GM21619 (cell line): Measurements from ENCODE around the gene IL2RA.
"Not testable (repeated sequence)": the region's sequence is repeated elsewhere in the genome, so short reads cannot be mapped to it uniquely, and the experiment has no call there.

Experiments used
- ATAC-seq: cut with Tn5 transposase; IDR thresholded peaks from one replicate; pipeline ENCODE4 v1.9.1; 2021; ENCODE audit not compliant: unreplicated experiment

IL2RA gene

DNA sequence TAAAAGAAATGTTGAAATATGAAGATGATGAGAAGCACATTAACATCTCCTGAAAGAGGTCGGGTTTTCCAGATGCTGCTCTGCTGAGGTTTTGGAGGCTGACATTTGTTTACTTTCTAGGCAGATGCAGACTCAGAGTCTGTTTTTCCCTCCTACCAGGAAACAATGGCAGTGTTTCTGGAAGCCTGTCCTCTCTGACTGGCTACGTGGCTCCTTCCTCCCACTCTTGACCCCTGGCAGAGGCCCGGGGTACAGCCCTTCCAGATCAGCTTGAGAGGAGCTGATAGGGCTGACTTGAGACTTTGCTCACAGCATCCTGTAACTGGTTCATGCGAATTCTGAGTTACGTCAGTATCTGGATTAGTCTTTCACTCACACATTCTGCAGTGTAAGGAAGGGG, 43.7 kb downstream of the IL2RA start:
- ATAC-seq: no peak

DNA sequence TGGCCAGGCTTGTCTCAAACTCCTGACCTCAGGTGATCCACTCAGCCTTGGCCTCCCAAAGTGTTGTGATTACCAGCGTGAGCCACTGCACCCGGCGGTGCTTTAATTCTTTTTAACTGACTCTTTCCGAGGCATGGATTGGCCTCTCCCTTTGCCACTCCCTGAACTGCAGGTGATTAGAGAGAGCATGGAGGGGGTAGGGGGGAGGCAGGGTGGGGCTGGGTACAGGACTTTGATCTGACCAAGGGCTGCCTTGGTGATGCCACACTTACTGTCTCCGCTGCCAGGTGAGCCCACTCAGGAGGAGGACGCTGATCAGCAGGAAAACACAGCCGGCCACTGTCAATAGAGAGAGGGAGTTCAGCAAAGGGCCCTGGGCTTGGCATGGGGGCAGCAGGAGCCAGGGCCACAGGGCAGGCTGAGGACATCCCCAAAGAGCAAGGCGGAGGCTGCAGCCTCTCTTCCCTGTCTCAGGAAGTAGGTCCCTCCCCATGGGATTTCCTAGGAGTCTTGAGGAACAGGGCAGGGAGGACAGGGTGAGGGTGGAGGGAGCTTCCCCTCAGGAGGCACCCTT, 44.3 kb downstream of the IL2RA start:
- ATAC-seq: no peak

DNA sequence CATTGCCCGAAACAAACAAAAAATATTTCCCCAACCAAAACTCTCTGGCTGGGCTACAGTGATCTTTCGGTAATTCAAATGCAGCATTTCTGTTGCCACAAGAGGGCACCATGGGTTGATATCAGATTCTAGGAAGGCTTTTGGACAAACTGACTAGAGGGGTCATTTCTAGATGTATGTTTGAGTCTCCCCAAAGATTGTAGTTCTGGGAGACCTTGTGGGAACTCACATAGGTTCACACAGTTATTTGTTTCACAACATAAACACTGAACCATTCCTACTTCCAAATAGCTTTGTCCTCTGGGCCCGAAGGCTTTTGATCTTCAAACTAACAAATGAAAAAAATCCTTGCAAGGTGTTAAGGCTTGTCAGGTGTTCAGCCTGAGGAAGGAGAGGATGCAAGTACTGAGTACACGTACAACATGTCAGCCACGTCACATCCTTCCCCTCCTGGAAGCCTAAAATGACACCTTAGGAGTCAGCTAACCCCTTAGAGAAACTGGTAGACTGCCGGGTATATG, 47.9 kb downstream of the IL2RA start:
- no peak for ATAC-seq

DNA sequence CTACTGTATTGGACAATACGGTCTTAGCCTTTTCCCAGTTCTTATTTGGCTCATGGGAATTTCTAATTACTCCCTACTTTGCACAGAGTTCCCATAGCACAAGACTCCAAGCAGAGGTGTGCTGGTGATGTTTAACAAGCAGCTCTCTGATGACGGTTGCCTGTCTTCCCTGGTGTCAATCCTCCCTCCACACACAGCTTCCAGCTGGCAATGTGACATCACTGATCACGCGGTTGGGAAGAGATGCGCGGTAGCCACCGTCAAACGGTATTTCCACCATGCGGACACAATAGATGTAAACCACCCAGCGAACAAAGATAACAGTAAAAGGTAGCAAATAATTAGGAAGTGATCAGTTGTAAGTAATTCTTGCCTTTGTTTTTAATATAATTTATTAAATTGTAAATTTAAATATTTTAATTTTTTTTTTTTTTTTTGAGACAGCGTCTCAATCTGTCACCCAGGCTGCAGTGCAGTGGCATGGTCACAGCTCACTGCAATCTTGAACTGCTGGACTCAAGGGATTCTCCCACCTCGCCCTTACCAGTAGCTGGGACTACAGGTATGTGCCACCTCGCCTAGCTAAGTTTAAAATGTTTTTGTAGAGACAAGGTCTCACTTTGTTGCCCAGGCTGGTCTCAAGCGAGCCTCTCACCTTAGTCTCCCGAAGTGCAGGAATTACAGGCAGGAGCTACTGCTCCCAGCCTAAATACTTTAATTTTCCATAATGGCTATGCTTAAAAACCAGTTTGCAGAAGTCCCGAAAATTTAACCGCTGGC, 48.6 kb downstream of the IL2RA start:
- no peak for ATAC-seq

DNA sequence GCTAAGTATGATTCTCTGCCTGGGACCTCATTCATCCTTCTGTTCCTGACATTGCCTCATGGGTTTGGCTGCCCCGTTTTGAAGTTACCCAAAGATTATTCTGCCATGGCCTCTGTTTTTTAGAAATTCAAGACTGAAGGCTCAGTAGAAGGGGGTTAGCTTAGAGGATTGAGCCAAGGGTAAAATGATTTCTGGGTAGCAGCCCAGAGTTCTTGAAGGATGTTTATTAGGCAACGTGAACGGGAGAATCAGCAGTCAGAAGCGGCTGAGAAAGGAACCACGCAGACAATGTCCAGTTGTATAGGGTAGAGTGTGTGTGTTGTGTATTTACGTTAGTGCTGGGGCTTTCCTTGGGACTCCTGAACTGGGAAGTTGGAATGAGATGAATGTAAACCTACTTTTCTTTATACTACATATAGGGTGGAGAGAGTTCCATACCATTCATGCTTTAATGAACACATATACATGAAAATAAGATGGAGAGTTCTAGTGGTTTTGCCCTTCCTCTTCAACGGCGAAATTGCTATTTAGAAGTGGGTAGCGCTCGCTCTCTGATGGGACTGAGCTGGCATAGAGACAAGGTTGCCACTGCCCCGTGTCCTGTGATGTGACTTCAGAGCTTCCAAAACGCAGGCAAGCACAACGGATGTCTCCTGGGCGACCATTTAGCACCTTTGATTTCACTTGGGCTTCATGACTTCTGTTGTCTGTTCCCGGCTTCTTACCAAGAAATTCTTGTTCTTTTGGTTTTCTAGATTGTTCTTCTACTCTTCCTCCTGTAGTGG, 49.9 kb downstream of the IL2RA start:
- ATAC-seq: no peak

DNA sequence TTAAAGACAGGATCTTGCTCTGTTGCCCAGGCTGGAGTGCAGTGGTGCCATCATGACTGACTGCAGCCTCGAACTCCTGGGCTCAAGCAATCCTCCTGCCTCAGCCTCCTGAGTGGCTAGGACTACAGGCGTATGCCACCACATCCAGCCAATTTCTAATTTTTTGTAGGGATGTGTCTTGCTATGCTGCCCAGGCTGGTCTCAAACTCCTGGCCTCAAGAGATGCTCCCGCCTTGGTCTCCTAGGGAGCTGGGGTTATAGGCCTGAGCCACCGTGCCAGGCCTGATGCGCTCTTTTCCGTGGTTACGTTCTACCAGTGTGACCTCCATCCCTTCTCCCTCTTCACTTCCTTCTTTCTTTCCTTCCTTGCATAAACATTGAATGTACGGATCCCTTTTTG, 50.6 kb downstream of the IL2RA start:
- ATAC-seq: no peak

DNA sequence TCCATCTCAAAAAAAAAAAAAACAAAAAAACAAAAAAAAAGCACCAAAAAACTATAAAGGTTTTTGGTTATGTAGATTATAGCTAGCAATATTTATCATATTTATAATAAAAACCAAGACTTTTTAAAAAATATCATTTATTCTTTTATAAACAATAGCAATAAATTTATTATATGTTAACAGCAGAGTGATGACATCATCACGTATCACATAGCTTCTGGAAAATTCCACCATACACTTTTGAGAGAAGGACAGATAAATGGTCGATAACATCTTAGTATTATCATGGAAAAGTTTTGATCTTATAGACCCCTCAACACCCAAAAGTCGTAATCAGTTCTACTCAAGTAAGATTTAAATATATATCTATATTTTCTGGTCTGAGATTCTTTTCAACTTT, 51.6 kb downstream of the IL2RA start:
- ATAC-seq: no peak

DNA sequence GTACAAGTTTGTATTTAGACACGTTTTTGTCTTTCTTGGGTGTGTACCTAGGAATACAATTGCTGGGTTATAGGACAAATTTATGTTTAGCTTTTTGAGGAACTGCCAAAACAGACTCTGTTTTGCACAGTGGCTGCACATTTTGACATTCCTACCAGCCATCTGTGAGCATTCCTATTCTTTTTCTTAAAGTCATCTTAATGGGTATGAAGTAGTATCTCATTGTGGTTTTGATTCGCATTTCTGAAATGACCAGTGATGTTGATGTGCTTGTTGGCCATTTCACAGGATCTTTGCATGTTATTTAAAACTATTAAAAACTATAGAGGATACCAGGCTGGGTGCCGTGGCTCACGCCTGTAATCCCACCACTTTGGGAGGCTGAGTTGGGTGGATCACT, 52.2 kb downstream of the IL2RA start:
- ATAC-seq: no peak

DNA sequence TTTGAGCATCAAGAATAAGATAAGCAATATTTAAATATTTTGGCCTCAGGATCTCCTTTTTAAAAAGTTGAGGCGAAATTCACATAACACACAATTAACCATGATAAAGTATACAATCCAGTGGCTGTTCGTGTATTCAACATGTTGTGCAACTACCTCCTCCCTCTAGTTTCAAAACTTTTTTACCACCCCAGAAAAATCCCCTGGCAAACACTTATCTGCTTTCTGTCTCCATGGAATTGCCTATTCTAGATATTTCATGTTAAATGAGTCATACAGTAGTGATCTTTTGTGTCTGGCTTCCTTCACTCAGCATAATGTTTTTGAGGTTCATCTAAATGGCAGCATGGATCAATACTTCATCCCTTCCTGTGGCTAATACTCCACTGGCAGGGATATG, 53.0 kb downstream of the IL2RA start:
- ATAC-seq: no peak

DNA sequence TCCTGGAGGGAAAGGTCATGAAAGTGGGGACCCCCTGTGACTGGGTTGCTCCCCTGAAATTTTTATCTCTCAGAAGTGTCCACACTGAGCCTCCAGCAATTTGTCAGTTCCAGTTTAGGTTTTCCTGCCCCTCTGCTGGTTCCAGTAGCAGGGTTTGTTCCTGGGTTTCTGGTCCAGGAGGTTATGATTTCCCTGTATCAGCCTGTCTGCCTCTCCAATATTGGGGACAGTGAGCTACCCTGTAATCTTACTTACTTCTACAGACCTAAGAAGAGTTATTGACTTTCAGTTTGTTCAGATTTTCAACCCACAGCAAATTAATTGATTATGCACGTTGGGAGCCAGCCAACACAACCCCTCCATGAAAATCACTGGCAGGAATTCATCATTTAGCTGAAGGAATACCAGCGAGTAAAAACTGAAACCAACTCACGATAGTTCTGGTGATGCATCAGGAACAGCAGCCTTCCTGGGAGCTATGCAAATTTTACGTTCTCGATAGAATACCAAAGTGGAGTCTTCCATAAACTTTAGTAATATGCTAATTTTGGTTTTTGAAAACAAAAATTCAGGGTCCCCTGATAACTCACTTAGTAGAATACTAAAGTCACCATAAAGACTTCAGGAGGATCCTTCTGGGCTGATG, 53.5 kb downstream of the IL2RA start:
- no peak for ATAC-seq

DNA sequence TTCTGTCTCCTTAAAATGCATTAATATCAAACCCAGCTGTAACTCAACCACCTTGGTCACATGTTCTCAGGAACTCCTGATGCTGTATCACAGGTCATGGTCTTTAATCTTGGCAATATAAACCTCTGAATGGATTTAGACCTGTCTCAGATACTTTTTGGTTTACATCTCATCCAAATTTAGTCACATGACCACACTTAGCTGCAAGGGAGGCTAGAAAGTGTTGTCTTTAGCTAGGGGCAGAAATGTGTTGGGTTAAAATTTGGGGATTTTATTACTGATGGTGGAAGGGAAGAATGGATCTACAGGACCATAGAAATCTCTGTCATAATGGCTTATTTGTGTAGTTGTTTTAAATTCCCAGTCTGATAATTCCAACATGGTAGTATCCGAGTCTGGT, 55.2 kb downstream of the IL2RA start:
- ATAC-seq: no peak

DNA sequence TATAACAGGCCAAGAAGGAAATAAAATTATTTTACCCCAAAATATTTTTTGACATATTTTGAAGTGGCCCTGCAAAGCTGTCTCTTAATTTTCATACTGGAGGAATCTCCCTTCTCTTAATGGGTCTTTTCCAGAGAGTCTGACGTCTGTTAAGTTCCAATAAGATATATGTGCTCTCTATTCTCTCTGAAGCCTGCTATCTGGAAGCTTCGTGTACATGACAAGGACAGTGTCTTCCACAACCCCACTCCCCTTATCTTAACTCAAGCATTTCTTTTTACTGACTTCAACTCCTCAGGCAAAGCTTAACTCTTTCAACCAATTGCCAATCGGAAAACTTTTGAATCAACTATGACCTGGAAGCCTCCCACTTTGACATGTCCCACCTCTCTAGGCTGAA, 55.6 kb downstream of the IL2RA start:
- no peak for ATAC-seq

DNA sequence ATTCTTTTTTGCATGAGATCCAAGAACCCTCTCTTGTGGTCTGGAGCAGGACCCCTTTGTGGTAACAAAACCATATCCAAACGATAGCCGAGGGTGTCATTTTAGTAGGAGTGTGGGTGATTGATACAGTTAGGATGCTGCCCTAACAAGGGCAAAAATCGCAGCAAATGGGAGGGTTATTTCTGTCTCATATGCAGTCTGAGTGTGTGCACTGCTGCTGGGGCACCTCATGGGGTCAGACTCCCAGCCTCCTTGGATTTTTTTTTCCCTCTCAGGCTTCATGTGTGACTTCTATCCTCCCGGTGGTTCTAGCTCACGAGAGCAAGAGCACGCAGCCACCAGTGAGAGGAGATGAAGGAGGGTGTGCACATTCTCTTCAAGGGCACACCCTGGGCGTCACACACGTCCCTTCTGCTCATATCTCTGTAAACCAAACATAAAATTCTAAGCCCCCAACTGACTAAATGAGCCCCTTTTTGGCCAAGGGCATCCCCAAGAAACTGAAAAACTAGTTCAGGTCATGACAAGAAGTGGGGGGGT, 56.2 kb downstream of the IL2RA start:
- ATAC-seq: no peak

DNA sequence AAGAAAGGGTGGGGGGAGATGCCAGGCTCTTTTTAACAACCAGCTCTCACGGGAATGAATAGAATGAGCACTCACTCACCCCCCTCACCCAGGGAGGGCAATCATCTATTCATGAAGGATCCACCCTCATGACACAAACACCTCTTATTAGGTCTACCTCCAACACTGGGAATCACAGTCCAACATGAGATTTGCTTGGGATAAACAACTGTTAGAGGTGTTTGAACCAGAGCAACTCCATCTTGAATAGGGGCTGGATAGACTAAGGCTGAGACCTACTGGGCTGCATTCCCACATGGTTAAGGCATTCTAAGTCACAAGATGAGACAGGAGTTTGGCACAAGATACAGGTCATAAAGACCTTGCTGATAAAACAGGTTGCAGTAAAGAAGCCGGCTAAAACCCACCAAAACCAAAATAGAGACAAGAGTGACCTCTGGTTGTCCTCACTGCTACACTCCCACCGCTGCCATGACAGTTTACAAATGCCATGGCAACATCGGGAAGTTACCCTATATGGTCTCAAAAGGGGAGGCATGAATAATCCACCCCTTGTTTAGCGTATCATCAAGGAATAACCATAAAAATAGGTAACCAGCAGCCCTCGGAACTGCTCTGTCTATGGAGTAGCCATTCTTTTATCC, 56.9 kb downstream of the IL2RA start:
- ATAC-seq: not testable (repeated sequence)

DNA sequence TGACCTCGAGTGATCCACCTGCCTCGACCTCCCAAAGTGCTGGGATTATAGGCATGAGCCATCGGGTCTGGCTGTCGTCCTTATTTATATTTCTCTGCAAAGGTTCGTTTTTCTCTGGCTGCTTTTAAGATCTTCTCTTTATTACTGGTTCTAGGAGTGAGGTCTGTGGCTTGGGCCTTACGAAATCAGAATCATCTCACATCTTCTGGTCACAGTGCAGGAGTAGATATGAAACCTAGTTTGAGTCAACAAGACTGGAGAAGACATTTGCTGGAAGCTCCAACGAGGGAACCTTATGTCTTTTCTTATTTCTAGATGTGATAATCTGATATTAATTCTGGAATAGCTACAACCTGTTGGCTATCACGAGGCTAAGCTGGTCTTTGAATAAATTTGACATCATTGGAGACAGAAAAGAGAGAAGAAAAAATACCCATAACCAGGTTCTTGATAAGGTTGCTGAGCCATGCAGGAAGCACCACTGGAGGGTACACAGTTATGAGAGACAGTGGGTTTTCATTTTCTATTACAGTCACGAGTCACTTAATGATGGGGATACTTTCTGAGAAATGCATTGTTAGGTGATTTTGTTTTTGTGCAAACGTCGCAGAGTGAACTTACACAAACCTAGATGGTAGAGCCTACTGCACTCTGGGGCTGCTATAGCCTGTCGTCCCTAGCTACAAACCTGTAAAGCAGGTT, 59.2 kb downstream of the IL2RA start:
- ATAC-seq: peak; percentile 50

DNA sequence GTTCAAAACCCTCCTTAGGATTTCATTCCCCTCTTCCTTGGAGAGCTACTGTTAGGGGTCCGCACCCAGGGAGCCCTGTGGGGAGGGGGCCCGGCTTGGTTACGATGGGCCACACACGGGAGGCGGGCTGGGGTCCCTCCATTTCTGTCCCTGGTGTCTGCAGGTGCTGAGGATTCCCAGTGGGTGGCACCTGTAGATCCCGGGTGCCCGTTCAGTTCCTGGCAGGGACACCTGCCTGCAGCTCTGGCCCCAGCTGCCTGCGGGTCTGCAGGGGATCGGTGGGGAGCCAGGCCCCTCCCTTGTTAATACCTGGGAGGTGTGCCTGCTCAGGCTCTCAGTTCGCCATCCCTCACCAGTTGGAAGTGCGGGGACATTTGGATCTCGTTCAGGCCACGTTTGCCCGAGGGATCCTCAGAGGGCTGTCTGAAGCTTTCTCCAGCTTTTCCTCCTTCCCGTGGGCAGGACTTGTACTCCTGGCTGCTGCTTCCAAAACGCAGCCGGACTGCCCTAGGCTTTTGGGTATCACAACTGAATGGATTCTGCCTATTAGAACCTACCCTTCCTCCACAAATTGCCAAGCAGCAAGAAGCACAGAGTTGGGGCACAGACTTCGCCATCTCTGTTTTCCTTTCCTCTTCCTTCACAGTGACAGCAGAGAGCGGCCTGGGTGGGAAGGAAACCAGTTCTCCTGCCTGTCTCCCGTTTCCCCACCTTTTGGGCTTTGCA, 62.6 kb downstream of the IL2RA start:
- ATAC-seq: no peak

DNA sequence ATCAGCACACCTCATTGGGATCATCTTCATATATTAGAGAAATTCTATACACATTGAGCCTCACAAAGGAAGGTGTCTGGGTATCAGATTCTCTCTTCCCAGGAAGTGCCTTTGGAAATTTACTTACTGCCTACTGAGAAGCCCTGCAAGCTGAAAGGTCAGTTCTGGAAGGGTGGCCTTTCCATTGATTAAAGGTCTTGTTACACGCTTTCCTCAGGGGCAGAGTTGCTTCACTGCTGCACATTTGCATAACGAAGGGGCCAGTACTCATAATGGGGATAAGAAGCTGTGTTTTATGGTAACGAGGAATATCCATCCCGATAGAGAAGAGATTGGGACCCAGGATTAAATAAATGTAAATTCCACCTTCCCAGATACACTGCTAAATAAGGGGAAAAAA, 65.5 kb downstream of the IL2RA start:
- ATAC-seq: no peak

DNA sequence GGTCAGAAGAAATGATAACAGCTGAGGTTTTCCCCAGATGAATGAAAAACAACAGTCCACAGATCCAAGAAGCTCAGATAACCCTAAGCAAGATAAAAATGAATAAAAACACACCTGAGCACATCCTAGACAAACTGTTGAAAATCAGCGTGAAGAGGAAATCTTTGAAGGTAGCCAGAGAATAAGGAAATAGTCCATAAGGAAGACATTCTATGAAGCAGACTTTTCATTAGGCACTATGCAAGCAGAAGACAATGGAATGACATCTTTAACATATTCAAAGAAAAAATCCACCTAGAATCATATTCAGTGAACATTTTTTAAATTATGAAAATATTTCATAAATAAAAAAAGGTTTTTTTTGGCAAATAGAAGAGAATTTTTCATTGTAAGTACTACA, 69.8 kb downstream of the IL2RA start:
- ATAC-seq: no peak

DNA sequence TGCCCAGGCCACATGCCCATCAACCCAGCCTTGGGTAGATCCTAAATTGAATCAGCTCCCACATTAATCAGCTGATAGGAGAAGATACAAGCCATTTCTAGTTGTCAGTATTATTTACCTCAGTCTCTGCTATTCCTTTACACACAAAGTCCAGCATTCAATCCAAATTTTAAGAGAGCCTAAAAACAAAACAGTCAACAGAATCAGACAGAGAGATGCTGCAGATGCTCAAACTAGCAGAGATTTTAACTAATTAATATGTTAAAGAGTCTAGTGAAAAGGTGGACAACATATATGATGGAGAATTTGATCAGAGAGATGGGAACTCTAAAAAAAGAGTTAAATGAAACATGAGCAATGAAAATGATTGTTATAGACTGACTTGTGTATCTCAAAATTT, 70.5 kb downstream of the IL2RA start:
- ATAC-seq: no peak
